GM19467 (cell line): Measurements from ENCODE around the gene ATAD1.
"Not testable (repeated sequence)": the region's sequence is repeated elsewhere in the genome, so short reads cannot be mapped to it uniquely, and the experiment has no call there.

ENCODE experiments used
- ATAC-seq: cut with Tn5 transposase; IDR thresholded peaks from one replicate; pipeline ENCODE4 v1.9.1; 2021; ENCODE audit warnings: mild to moderate bottlenecking, moderate library complexity; ENCODE audit not compliant: unreplicated experiment

Gene ATAD1

DNA sequence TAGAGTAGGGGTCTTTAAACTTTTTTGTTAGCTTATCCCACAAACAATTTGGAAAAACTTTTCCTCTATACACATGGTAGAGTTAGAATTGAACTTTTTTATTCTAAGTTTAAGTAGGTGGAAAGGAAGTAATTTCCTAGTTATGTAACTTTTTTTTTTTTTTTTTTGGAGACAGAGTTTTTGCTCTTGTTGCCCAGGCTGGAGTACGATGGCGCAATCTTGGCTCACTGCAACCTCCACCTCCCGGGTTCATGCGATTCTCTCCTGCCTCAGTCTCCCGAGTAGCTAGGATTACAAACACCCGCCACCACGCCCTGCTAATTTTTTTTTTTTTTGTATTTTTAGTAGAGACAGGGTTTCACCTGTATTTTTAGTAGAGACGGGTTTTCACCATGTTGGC, 28.7 kb upstream of the ATAD1 start:
- ATAC-seq, result not testable (repeated sequence)

DNA sequence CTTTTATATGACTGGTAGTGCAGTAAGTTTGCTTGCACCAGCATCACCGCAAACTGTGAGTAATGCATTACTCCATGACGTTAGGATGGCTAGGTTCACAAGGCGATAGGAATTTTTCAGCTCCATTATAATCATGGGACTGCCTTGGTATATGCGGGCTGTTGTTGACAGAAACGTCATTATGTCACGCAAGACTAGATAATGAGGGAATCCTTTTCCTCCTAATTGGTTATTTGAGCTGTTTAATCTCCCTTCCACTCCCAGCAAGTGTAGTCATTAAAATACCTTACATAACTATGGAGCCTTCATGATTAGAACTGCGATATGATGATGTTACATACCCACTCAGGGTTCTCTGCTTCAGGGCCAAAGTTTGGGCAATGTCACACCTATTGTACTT, 28.0 kb upstream of the ATAD1 start:
- no peak for ATAC-seq

GRCh38 chr10:87845624-87845998, 27.6 kb upstream of the ATAD1 start:
- no peak for ATAC-seq

GRCh38 chr10:87844837-87845623, 27.0 kb upstream of the ATAD1 start:
- no peak for ATAC-seq

DNA sequence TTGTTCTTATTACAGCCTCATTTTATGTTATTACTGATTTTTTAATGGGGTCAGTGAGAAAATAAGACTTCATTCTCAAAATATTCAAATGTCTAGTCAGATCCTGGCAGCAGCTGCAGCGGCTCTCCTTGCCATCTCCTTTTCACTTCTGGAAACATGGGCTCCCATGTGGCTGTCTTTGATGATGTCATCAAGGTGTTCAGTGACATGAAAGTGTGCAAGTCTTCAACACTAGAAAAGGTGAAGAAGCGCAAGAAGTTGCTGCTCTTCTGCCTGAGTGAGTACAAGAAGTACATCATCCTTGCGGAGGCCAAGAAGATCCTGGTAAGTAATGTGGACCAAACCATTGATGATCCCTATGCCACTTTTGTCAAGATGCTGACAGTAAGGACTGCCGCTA, 25.7 kb upstream of the ATAD1 start:
- ATAC-seq, result no peak

- ATAC-seq, result no peak
These were observed 24.9 kb upstream of the ATAD1 start for GRCh38 chr10:87842776-87843497.

DNA sequence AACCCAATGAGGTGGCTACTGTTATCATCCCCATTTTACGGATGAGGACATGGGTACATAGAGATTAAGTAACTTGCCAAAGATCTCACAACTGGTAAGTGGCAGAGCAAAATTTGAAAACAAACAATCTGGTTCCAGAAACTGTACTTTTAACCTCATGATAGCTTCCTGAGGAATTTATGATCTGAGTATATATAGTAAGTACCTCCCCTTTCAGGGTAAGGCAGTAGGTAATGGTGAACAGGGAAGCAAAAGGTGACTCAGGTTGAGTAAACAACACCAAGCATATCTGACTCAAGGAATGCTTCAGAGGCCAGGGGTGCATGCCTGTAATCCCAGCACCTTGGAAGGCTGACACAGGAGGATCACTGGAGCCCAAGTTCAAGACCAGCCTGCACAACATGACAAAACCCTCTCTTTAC, 24.2 kb upstream of the ATAD1 start:
- no peak for ATAC-seq

DNA sequence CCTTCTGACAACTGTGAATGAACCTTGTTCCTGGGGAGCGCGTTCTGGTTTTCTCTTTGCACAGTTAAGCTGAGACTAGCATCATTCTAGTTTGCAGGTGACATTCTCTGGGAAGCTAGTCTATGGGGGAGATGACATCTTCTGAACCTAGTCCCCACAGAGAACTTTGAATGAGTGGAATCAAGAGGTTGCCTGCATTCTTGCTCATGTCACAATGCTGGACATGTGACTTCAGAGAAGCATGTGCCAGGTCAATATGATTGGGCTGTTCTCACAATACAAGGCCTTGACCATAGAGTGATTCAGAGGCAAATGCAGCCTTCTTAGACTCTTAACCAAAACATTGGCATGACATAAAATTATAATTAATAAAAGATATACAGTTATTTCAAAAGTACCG, 23.2 kb upstream of the ATAD1 start:
- ATAC-seq, result no peak

DNA sequence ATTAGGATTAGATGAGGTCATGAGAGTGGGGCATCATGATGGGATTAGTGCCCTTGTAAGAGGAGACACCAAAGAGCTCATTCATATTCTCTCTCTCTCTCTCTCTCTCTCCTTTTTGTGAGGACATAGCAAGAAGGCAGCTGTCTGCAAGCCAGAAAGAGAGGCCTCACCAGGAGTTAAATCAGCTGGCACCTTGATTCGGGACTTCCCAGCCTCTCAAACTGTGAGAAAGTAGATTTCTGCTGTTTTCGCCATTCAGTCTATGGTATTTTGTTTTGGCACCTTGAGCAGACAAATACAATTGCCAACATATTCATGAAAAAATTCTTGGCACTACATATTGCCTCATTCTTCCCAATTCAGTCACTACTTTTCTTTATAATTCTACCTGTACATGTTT, 20.6 kb upstream of the ATAD1 start:
- ATAC-seq, result no peak

GRCh38 chr10:87837445-87837844, 19.4 kb upstream of the ATAD1 start:
- ATAC-seq, result no peak

DNA sequence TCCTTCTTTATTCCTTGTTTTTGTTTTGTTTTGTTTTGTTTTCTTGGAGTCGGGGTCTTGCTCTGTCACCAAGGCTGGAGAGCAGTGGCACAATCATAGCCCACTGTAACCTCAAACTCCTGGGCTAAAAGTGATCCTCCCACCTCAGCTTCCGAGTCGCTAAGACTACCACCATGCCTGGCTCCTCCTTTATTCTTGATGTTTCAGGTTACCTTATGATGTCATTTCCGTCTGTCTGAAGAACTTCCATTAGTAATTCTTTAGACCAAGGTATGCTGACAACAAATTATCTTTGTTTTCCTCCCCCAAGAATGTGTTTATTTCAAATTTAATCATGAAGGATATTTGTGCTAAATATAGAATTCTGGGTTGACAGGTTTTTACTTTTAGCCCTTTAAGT, 18.1 kb upstream of the ATAD1 start:
- no peak for ATAC-seq

GRCh38 chr10:87829986-87830729, 12.1 kb upstream of the ATAD1 start:
- no peak for ATAC-seq

- not testable (repeated sequence) for ATAC-seq
These were observed 11.0 kb upstream of the ATAD1 start for GRCh38 chr10:87829051-87829450.

DNA sequence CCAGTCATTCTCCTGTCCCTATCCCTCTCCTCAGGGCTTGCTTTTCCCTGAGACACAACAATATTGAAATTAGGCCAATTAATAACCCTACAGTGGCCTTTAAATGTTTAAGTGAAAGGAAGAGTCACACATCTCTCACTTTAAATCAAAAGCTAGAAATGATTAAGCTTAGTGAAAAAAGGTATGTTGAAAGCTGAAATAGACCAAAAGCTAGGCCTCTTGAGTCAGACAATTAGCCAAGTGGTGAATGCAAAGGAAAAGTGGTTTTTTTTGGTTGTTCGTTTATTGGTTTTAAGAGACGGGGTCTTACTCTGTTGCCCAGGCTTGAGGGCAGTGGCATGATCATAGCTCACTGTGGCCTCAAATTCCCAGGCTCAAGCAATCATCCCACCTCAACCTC, 9.7 kb upstream of the ATAD1 start:
- ATAC-seq, result no peak

- ATAC-seq, result no peak
These were observed 8.6 kb upstream of the ATAD1 start for GRCh38 chr10:87826653-87827052.

GRCh38 chr10:87819289-87819585, 1.2 kb upstream of the ATAD1 start:
- ATAC-seq, result no peak

- peak; percentile 41 for ATAC-seq
These were observed 671 bp upstream of the ATAD1 start for GRCh38 chr10:87818505-87819288.

DNA sequence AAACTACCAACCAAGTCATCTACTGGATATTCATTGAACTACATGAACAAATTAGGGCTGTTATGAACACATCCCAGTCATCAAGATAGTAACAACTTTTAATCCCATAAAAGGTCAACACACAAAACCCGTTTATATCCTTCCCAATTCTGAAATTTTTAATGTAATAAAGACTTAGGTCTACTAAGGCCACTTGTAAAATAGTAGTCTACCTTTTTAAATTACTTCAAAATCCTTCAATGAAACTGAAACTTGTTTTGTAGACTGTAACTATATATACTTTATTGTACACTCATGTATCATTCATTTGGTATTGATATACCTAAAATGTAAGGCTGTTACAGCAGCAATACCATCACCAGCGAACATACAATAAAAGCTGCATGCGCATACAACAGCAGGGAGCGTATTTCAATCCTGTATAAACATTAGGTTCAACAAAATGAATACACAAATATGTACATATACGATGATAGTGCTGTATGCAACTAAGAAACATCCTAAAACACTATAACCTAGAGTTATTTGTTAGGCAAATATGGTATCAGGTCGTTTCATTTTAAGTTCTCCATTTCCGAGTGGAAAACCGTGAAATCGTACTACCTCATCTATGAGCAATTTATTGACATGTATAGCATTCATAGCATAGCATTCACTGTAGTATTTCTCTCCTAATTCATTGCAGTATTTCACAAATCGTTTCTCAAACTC, 973 bp downstream of the ATAD1 start:
- ATAC-seq, result no peak

GRCh38 chr10:87816163-87816897, 1.7 kb downstream of the ATAD1 start:
- ATAC-seq, result no peak
